GM19463 (cell line): ENCODE results near the gene ANKRD22.

Source experiments
- ATAC-seq: cut with Tn5 transposase; IDR thresholded peaks from one replicate; pipeline ENCODE4 v1.9.1; 2021; ENCODE audit warnings: mild to moderate bottlenecking, moderate library complexity; ENCODE audit not compliant: unreplicated experiment

The ANKRD22 gene

GRCh38 chr10:88879534-88880281 is 28.1 kb upstream of the ANKRD22 start, which contains the start of gene STAMBPL1:
TSS of gene STAMBPL1 (plus strand) at chr10:88880245. CDS start at chr10:88901709, 21,464 bp downstream.
- peak; percentile 59 for ATAC-seq

GRCh38 chr10:88877298-88877697 is 25.7 kb upstream of the ANKRD22 start:
- ATAC-seq, result no peak

DNA sequence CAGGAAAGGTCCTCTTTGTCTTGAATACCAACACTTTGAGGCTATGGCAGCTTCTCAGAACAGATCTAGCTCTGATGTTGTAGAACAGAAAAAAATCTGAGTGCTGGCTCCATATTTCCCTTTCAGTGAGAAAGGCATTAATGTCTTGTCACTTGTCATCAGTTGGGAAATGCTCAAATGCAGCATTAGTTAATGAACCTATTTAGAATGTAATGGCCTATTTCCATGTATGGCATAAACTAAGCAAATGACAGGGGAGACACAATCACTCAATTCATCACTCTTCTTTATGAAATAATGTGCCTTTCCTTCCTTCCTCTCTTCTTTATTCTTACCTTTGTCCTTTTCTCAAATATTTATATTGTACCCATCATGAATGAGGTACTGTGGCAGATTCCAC is 23.4 kb upstream of the ANKRD22 start:
- ATAC-seq, result no peak

GRCh38 chr10:88874281-88874680 is 22.6 kb upstream of the ANKRD22 start:
- no peak for ATAC-seq

GRCh38 chr10:88873757-88874156 is 22.1 kb upstream of the ANKRD22 start:
- no peak for ATAC-seq

- ATAC-seq, result no peak
Measured at GRCh38 chr10:88870089-88870488, 18.4 kb upstream of the ANKRD22 start.

GRCh38 chr10:88866454-88866853 is 14.8 kb upstream of the ANKRD22 start:
- no peak for ATAC-seq

- no peak for ATAC-seq
Measured at GRCh38 chr10:88865281-88865876, 13.7 kb upstream of the ANKRD22 start.

GRCh38 chr10:88861036-88861435 is 9.4 kb upstream of the ANKRD22 start:
- no peak for ATAC-seq

GRCh38 chr10:88858491-88858890 is 6.8 kb upstream of the ANKRD22 start:
- ATAC-seq, result no peak

DNA sequence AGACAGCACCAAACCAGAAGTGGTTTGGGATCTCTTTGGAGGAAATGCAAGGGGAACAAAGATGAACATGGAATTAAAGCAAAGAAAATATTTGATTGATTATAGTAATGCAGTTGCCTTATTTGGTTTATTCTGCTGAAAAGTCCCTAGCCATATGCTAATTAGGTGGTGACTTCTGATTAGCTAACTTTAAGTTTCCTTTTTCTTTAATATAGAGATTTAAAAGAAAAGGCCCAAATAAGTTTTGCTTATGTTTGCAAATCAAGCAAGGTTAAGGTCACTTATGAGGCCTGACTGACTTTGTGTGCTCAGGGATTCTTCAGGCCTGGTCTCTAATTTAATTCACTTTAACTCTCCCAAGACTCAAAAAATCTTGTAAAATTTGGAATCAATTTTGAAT is 6.2 kb upstream of the ANKRD22 start:
- ATAC-seq, result no peak

GRCh38 chr10:88854684-88855083 is 3.0 kb upstream of the ANKRD22 start:
- ATAC-seq, result no peak

DNA sequence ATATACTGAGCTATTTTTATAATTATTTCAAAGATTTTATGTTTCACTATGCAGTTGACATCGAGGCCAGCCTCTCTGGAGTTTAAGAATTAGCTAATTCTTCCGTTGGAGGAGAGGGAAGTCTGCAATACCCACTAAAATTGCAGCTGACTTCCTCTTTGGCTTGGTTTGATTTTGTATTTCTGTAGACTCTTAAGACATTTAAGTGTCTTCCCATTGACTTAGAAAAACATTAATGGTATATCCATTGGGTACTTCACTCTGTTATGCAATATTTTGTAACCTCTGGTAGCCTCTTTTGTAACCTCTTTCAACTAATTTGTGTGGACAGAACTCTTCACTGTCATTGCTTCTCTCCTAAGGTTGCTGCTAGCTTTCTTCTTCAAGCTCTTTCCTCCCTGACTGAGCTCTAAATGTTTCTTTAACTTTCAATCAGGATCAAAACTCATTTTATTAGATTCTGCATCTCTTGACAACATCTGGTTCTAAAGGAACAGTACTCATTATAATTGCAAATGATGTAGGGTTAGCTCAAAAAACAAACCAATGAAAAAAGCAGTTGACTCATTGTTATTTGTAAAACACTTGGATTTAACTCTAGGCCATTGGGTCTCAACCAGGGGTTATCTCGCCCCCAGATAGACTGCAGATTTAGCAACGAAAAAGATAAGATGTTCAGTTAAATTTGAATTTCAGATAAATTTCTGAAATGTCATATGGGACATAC is 1.7 kb upstream of the ANKRD22 start:
- no peak for ATAC-seq

- ATAC-seq, result no peak
Measured at GRCh38 chr10:88852327-88852726, 683 bp upstream of the ANKRD22 start.

DNA sequence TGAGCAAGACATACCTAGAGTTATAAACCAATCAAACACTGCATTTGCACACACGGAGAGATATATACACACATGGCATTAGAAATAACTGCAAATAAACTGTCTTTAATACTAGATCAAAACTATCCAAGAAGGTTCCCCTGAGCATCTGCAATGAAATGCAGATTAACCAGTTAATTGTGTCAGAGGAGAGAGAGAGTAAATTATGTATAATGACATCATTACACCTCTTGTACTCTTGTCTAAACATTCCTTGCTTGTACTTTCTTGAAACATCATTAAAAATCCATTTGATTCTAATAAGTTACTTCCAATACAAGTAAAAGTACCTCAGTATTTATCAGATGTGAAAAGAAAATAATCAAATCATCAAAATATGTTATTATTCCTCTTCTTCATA is 932 bp downstream of the ANKRD22 start:
- ATAC-seq, result no peak

GRCh38 chr10:88849234-88849633 is 2.4 kb downstream of the ANKRD22 start:
- ATAC-seq, result no peak

DNA sequence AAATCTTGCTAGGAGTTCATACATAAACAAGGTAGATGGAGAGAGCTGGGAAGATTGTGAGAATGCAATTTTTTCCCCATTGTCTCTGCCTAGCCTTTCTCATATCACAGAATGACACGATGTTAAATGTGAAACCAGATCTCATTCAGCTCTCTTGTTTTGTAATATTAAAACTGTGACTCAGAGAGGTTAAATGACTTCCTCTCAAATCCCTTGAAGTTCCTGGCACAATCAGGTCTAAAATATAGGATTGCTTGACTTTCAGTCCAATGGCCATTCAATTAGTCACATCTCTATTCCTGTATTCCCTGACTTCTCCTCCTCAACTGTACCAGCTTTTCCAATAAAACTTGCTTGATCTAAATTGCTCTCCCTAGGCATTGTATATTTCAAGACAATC is 3.1 kb downstream of the ANKRD22 start:
- no peak for ATAC-seq

- no peak for ATAC-seq
Measured at GRCh38 chr10:88843171-88843570, 8.5 kb downstream of the ANKRD22 start.

GRCh38 chr10:88841316-88842111 is 10.1 kb downstream of the ANKRD22 start:
- ATAC-seq, result no peak

DNA sequence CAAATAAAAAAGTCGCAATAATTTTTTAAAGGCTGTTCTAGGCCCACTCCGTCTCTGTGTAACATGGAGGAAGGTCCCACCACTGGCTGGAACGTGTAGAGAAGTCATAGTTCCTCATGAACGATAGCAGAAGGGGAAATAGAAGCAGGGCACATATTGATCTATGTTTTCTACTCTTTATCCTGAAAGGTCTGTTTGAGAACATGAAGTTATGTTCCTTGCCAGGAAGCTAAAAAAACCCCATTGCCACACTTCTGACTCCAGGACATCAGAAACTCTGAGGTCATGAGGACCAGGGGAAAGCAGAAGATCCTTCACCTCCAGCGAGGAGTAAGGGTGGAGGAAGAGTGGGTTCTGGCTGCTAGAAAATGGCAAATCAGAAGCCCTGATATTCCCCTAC is 10.8 kb downstream of the ANKRD22 start:
- no peak for ATAC-seq

GRCh38 chr10:88840104-88840503 is 11.5 kb downstream of the ANKRD22 start:
- no peak for ATAC-seq
